ENCODE data around the gene TUBB4B.

Gene TUBB4B

DNA sequence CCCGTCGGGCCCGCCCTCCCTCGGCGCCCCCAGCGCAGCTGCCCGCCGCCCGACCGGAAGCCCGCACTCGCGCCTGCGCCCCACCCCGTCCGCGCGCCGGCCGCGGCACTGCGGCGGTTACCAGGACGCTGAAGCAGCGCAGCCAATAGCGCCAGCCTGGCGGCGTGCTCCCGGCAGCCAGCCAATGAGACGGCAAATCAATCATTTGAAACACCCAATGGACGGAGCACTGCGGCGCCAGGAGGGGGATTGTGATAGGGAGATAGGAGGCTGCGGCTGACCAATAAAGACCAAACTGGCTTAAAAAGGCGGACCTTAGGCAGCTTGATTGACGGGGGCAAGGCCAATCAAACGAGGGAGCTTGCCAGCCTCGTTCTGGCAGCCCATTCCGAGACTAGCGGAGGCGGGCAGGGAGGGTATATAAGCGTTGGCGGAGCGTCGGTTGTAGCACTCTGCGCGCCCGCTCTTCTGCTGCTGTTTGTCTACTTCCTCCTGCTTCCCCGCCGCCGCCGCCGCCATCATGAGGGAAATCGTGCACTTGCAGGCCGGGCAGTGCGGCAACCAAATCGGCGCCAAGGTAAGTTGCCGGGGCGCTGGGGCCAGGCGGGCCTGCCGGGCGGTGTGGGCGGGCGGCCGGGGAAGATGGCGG is at the start of gene TUBB4B:
Gene TUBB4B, plus strand, starts transcription at position 447 of the 649 bp plus-strand sequence. Its CDS starts 74 bp downstream, at position 521.
- peak; percentile 98 for DNase-seq

DNA sequence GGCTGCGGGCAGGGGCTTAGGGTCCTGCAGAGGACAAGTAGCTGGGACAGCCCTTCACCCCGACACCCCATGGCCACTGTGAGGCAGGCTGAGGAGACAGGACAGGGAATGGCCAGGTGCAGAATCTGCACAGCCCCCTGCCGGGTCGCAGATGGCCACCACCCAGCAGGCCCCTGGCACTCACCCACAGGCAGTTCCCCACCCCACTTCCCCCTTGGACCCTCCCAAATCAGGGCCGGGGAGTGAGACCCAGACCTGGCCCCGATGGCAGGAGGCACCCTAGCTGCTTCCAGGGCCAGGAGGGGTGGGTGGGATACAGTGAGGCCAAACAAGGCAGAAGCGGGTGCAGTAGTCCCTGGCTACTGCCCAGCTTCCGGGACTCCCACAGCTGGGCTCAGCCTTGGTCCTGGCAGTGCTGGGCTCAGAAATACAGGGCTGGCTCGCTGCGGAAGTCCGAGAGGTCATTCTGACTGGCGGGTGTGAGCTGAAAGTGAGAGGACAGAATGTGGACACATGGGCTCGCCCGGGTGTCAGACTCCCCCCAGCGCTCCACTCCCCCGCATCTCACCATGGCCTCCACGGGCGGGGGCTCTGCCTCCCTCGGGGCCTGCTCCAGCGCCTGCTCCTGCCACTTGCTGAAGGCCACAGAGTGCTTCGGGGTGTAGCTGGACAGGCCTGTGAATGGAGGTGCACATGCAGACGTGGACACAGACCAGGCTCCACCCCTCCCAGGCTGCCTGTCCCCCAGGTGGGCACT is 49.2 kb upstream of the TUBB4B start:
- no peak for DNase-seq

DNA sequence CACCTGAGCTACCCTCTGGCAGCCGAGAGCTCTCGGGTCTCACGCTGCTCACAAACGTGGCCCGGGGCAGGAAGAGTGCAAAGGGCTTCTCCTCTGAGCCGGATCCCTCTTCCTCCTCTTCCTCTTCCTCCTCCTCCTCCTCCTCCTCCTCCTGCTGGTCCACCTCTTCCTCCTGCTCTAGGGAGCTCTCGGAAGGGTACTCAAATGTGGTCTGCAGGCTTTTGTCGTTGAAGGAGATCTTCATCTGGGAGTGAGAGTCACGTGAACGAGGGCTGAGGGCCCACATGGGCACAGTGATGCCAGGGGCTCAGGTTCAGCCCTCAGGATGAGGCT is 48.7 kb upstream of the TUBB4B start:
- DNase-seq: no peak

DNA sequence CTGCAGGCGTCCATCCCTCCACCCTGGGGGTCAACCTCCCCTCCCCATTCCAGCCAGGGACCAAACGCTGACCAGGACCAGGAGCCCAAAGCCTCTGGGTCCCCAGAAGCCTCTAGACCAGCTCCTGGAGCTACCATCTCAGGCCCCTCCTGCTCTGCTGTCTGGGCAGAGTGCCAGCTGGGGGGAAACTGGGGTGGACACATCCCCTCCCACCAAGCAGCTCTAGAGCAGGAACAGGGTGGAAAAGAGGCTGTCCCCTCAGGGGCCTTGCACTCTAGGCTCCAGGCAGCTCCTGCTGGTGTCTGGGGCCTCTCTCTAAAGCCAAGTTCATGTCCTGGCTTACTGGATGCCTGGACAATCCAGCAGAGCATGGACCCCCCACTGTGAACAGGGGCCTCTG is 48.2 kb upstream of the TUBB4B start:
- DNase-seq: no peak

DNA sequence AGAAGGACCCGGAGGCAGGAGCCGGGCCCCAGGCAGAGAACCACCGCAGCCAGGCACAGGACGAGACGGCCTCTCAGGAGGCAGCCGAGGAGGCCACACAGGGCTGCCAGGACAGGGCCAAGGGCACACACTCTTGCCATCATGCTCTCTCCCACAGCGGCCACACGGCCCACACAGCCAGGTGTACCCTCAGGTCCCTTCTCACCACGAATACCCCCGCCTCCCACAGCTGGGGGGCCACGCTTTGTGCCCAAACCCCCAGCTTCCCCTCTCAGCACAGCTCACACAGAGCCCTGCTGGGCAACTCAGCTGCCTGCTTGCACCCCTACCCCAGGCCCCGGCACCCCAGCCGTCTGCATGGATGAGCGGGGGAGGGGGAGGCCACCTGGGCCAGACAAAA is 47.3 kb upstream of the TUBB4B start:
- DNase-seq: no peak

DNA sequence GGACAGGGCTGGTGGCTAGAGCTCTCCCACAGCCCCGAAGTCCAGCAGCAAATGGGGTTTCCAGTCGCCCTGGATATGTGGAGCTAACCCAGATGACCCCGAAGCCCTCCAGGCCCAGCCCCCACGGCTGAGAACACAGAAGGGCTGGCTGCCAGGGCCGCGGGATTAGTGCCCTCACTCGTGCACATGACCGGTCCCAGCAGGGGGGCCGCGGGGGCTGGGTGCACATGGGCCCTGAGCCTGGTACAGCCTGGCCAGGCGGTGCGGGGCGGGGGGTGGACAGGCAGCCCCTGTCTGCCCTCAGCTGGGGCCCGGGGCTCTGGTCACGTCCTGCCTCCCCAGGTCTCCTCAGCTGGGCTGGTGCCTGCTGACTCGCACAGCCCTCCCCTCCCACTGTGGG is 46.7 kb upstream of the TUBB4B start:
- no peak for DNase-seq

DNA sequence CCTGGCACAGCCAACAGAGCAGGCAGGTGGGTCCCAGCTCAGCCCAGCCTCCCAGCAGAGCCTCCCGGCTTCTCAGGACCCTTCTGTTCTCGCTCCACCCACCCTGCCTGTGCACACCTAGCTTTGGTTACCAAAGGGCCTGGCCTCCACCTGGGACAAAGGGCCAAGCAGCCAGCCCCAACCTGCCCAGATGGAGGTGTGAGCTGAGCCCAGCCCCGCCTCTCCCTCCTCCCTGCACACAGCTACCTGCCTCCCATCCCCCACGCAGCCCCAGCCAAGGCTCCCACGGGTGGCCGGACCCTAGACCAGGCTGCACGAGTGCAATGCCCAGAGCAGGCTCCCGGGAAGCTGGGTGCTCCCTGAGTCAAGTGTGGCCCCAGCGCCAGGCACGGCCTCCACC is 46.2 kb upstream of the TUBB4B start:
- DNase-seq: no peak

DNA sequence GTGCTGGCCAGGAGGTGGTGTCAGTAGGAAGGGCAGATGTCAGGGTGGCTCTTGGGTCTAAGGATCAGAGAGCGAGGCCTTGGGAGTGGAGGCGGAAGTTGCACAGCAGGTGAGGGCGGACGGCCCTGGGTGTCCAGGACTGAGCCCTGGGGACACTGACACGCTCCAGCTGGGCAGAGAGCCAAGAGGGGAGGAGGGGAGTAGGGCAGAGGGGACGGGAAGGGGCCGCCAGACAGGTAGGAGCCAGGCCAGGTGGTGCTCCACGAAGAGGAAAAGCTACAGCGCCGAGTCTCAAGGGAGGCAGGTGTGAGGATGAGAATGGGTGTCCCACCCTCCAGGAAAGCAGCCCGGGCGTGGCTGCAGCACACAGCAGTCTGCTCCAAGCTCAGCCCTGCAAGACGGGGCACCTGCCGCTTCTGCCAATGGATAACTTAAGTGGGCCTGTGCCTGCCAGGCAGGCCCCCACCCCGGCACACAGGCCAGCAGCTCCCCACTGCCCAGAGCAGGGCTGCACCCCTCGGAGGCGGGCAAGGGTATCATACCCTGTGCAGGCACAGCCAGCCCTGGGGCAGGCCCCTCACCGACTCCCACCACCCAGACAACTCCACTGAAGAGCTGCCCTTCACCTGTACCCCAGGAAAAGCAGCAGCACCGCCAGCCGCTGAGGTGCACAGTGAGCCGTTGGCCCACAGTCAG is 45.4 kb upstream of the TUBB4B start:
- DNase-seq: no peak

DNA sequence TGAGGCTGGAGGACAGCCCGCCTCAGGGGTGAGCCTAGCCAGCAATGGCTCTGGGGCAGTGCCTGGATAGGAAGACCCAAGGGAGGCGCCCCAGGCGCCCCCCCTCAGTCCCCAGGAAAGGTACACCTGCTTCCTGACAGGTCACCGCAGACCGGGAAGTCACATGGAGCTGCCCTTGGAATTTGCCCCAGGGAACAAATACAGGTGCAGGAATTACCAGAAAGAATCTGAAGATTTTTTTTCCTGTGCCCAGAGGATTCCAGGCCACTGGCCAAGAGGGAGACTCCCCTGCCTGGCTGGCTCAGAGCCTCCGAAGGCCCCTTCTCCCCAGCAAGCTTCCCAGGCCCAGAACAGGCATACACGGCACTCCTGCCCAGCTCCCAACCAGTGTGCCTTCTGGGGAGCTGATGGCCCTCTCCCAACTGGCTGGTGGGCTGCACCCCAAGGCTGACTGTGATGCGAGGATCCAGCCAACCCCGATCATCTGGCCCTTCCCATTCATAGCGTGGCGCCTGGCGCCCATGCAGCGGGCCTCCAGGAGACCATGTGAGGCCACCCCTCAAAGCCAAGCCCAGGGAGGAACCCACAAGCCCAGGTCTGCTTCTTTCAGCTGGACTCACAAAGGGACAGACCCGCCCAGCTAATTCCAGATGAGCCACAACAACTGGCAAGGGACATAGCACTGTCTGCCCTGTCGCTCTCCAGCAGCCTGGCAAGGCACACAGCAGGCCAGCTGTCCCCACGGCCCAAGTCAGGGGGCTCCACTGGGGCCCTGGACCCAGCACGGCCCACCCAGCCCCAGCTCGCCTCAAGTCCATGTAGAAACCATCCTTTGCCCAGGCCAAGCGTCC is 42.8 kb upstream of the TUBB4B start:
- no peak for DNase-seq

DNA sequence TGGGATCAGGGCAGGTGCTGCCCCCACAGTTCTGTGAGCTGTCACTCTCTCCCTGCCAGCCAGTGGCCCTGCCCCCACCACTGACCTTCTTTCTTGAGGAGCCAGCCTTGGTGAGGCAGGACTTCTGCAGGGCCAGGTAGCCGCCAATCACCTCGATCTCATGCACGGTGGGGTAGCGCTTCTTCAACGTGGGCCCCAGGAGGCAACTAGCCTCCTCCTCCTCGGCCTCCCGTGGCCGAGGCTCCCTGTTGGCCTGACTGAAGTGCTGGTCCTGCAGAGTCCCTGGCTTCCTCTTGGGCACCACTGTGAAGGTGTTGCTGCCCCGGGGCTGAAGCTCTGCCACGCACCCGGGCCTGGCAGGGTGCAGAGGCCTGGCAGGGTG is 42.2 kb upstream of the TUBB4B start:
- no peak for DNase-seq

DNA sequence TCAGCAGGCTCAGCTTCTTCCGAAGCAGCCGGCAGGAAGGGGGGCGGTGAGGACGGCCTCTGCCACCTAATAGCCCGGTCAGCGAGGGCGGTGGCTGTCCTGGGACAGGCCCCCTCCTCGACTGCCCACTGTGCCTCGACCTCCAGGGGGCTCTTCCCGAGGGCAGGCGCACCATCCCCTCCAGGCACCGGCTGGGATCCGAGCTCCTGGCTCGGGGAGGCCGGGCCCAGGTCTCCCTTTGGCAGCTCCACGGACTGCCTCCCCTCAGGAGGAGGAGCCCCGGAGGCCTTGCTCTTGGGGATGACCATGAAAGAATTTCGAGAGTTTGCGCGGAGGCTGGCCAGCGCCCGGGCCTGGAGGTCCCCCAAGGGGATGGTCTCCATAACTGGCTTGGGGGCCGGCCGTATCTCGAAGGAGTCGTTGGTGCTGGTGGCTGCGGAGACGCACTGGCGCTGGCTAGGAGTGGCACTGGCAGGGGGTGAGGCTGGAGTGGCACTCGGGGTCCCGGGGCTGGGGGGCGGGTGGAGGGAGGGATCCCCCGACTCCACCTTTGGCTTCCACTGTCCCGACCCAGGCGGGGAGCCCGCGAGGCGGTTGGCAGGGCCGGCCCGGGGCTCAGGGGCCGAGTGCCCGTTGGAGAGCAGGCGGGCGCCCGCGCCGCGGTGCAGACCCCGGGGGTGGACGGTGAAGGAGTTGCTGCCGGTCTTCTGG is 41.5 kb upstream of the TUBB4B start:
- DNase-seq: no peak

DNA sequence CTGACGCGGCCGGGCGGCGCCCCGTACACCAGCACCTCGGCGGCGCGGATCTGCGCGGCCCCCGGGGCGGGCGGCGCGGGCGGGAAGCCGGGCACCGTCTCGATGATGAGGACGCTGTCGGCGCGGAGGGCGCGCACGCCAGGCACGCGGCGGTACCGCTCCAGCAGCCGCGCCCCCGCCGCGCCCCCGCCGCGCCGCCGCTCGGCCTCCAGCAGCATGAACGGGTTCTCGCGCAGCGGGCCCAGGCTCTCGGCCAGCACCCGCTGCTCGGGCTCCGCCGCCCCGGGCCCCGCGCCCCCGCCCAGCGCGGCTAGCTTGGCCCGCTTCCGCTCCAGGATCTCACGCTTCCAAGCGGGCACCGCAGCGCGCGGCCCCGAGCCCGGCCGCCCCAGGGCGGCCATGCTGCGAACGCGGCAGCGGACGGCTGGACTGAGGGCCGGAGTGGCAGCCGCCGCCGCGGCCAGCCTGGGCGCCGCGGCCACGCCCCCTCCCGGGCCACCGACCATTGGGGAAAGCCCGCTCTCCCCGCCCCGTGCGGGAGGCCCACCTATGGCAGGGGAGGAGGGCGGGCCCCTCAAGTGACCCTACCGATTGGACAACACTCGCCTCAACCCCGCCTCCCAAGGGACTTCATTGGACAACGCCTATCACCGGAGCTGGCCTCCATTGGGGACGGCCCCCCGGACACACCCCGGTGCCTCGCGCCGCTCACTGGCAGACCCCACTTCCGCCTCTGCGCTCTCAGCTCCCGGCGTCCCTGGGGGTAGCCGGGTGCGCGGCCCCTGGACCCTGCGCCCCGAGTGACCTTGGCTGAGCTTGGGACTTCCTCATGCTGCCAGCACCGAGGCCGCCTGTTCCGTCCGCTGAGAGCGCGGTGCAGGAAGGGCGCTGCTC is 40.5 kb upstream of the TUBB4B start, which contains the start of gene TPRN:
Gene TPRN, minus strand, starts transcription at position 431 of the 894 bp plus-strand sequence. Its CDS starts 30 bp downstream, at position 401.
- DNase-seq: peak; percentile 100

DNA sequence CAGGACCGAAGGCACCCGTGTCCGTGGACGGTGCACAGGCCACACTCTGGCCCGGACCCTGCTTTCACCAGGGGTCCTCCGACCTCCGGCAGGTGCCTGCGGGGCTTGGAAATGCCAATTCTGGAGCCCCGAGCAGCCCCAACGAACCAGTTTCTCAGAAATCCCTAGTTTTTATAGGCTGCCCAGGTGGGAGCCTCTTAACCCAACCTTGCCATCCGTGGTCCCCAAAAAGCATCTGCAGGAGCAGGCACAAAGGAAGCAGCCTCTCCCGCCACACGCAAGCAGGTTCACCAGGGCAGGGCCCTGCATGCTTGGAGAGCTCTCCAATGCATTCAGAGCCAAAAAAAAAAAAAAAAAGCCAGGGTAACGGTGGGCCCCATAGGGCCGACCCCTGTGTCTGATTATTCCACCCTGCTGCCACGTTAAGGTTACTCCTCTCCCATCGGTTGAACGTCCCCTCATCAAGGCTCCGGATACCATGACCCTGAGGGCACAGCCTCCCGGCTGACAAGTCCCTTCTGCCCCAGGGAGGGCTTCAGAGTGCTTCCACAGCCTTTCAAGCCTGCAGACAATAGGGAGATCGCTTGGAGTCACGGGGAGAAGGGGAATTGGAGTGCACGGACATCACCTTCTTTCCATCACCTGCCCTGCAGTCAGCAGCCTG is 39.8 kb upstream of the TUBB4B start:
- no peak for DNase-seq

DNA sequence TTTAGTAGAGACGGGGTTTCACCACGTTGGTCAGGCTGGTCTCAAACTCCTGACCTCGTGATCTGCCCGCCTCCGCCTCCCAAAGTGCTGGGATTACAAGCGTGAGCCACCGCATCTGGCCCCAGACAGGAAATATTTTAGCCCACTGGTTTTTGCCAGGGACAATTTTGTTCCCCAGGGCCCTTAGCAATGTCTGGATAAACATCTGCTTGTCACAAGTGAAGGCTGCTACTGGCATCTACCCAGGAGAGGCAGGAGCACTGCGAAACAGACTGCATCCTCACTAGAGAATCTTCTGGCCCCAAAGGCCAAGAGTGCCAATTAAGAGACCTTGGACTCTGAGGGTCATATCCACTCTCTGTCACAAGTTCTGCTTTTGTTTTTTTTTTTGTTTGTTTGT is 38.1 kb upstream of the TUBB4B start:
- no peak for DNase-seq

DNA sequence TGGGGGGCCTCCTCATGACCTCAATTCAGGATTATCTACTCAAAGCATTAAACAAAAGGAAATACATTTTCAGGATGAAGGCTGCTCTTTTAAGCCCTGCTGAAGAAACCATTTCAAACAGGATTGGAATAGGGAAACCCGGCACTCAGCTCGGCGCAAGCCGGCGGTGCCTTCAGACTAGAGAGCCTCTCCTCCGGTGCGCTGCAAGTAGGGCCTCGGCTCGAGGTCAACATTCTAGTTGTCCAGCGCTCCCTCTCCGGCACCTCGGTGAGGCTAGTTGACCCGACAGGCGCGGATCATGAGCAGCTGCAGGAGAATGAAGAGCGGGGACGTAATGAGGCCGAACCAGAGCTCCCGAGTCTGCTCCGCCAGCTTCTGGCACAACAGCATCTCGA is 36.4 kb upstream of the TUBB4B start:
- no peak for DNase-seq

DNA sequence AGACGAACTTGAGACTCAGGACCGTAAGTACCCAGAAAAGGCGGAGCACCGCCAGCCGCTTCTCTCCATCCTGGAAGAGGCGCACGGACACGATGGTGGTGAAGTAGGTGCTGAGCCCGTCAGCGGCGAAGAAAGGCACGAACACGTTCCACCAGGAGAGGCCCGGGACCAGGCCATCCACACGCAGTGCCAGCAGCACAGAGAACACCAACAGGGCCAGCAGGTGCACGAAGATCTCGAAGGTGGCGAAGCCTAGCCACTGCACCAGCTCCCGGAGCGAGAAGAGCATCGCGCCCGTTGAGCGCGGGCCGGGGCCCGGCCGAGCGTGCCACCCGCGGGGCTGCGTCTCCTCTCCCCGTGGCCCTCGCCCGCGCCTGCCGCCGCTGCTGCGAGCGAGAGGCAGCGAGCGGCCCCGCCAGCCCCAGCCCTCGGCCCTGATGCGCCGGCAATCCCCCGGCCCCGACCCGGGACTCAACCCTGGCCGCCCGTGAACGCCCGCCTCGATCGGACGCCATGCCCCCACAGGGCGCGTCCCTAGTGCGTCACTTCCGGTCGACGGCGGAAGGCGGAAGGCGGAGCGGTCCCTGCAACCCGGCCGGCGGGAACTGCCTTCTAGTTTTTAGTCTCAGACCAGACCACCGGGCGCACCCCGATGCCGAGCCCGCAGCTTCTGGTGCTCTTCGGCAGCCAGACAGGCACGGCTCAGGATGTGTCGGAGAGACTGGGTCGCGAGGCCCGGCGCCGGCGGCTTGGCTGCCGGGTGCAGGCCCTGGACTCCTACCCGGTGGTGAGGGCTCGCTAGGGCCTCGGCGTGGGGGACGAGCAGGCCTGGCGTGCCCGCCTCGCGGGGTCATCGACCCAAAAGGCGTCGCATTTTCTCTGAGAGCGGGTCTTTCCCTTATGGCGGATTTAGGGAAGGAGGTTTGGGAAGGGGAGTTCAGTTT is 35.7 kb upstream of the TUBB4B start, which contains the start of the genes NDOR1 and TMEM203:
Gene NDOR1, plus strand, starts transcription at position 575 of the 944 bp plus-strand sequence. Its CDS starts 78 bp downstream, at position 653.
Gene TMEM203, minus strand, starts transcription at position 523 of the 944 bp plus-strand sequence. Its CDS starts 234 bp downstream, at position 289.
- peak; percentile 98 for DNase-seq

DNA sequence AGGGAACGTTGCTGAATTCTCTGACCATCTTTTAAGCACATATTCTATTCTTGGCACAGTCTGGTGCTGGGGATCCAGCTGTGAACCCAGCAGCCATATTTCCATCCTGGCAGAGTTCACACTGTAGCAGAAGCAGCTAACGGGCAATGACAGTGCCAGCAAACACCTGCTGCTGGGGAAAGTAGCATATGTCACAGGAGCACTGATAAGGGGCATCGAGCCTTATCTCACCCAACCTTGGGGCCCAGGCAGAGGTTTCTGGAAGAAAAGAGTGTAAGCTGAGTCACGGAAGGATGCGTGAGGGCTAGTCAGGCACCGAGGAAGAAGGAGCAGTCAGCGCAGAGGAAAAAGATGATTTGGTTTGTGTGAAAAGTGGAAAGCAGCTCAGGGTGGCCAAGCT is 34.5 kb upstream of the TUBB4B start:
- no peak for DNase-seq

DNA sequence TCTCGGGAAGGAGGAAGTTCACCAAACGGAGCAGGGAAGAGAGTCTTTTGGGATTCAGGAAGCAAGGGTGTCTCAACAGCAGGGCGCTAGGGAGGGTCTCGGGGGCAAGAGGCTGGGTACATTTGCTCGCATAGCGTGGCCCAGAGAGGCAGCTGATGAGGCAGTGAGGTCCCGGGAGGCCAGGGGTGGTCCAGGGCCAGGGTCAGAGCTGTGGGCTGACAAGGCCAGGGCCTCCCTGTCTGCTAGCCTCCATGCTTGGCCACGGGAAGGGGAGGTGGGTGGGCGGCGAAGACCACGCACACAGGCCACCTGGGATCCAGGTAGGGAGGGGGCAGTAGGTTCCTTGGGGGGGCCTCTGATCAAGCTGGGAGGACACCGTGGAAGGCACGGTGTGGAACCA is 29.6 kb upstream of the TUBB4B start:
- DNase-seq: no peak

DNA sequence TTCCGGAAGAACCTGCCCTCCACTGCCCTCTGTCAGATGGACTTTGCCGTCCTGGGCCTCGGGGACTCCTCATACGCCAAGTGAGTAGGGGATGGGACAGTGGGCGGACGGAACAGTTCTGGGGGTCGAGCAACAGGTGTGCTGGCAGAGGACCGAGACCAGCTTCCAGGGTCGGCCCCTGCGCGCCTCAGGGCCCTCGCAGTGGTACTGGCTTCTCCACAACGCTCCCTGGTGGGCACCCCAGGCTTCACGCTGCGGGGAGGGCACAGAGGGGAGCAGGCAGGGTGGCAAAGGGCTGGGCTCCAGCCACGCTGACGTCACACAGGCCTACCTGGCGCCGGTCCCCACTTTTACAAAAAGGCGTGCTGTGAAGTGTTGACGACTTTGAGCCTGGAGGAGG is 28.6 kb upstream of the TUBB4B start:
- no peak for DNase-seq
